PFSK-1 (cell line): ENCODE results near the gene COL21A1.

Source experiments
- POLR2AphosphoS5 ChIP-seq: IDR thresholded peaks from 2 replicates; pipeline ENCODE4 v1.6.1; 2012; ENCODE audit warnings: low read depth, mild to moderate bottlenecking, control low read depth, low read length, moderate library complexity
- REST ChIP-seq, 2 experiments: IDR thresholded peaks; 2 replicates each; pipeline versions ENCODE4 v1.6.1 to v1.8.0; 2011 to 2012; ENCODE audit warnings: low read depth in 2 of 2, low read length in 2 of 2, control low read depth in 1 of 2, inconsistent platforms in 1 of 2, mild to moderate bottlenecking in 1 of 2, moderate library complexity in 1 of 2; ENCODE audit not compliant: insufficient read depth in 1 of 2
- SIN3A ChIP-seq: IDR thresholded peaks from 2 replicates; pipeline ENCODE4 v1.6.1; 2012; ENCODE audit warnings: mild to moderate bottlenecking, low read length, moderate library complexity, borderline replicate concordance; ENCODE audit not compliant: insufficient read depth
- TAF1 ChIP-seq: IDR thresholded peaks from 2 replicates; pipeline ENCODE4 v1.6.1; 2012; ENCODE audit warnings: low read length, control low read depth, borderline replicate concordance; ENCODE audit not compliant: insufficient read depth

GRCh38 chr6:56148488-56149186, 98.7 kb downstream of the COL21A1 start:
- TF ChIP-seq TAF1 (no peak), POLR2AphosphoS5 (no peak), SIN3A (no peak), REST (IDR thresholded peaks at IDR 0.05; ENCODE audit: insufficient read depth in 1 of 2, low read depth in 2 of 2, low read length in 2 of 2) (no peak)
